GM21576 (cell line): ENCODE measurements around the gene SETD3.

Source experiments
- ATAC-seq: cut with Tn5 transposase; IDR thresholded peaks from one replicate; pipeline ENCODE4 v1.9.1; 2021; ENCODE audit warnings: mild to moderate bottlenecking, moderate library complexity; ENCODE audit not compliant: unreplicated experiment

Gene SETD3

DNA sequence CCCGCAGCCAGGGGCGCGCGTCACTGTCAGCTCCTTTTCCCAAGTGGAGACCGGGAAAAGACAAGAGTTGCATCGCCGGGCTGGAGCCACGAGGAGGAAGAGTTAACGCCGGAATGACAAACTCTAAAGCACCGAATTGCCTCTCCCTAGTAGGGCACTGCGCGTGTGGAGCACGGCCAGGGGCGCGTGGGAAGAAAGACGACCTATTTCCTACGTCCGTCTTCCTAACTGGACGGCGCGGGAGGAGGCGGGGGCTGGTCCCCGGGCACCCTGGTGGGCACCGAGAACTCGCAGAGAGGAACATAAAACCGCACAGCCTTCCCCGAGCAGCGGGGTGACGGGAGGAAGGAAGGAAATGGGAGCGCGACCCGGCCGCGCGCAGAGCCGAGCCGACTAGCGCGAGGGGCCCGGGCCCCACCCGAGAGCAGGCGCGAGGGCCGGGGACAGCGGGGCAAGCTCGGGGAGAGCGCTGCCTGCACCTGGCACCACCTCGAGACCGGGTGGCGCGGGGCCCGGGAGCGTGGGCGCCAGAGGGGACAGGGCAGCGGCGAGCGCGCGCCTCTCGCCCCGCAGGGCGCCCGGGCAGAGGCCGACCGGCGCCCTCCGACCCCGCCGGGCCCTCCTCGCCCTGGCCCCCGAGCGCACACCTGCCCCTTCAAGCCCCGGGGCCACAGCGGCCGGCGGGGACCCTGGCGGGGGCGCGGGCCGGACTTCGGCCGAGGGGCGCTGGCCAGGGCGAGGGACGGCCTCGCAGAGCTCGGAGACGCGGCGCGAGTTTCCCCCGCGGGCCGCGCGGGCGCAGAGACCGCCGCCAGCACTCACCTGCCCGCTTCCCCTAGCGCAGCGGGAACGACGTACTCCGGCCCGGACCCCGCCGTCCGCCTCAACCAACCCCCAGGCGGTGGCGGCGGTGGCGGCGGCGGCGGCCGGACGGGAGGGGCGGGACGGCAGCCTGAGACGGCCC, at the start of gene SETD3:
Gene SETD3 (minus strand): TSS at position 954 of the 964 bp plus-strand sequence. CDS start 15,054 bp downstream, outside the sequence.
- ATAC-seq = peak; percentile 0

DNA sequence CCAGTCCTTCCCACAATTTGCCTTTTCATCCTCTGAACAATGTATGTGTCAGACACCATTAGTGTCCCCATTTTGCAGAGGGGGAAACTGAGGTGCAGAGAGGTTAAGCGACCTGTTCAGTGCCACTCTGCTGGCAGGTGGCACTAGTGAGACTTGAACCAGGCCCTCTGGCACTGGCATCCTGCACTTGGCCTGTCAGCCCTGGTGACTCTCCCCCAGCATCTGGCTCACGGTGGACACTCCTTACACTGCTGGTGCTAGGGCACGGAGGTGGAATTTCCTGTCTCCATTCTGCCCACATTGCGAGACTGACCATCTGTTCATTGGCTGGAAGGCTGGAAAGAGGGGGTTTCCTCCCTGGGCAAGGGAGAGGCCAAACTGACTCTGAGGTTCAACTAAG, 49.2 kb upstream of the SETD3 start:
- no peak for ATAC-seq

GRCh38 chr14:99527427-99528076, 46.9 kb upstream of the SETD3 start:
- ATAC-seq = no peak

- no peak for ATAC-seq
Observed at GRCh38 chr14:99527026-99527425, 46.4 kb upstream of the SETD3 start.

GRCh38 chr14:99525699-99526080, 45.0 kb upstream of the SETD3 start:
- ATAC-seq = no peak

- ATAC-seq = no peak
Observed at GRCh38 chr14:99524804-99525698, 44.4 kb upstream of the SETD3 start.

- no peak for ATAC-seq
Observed at GRCh38 chr14:99524091-99524661, 43.5 kb upstream of the SETD3 start.

DNA sequence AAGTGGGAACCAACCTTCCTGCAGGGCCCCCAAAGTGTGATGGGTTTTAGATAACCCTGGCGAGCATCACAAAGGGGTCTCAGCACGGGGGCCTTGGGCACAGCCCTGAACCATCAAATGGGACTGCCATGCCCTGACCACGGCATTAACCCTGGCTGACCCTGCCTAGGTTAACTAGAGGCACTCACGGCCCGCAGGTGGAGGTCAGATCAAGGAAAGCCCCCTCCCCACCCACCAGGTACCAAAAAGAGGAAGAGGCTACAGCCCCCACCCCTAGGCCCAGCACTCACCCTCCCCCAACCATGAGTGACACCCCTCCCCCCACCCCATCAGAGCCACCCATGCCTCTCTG, 43.0 kb upstream of the SETD3 start:
- ATAC-seq = no peak

DNA sequence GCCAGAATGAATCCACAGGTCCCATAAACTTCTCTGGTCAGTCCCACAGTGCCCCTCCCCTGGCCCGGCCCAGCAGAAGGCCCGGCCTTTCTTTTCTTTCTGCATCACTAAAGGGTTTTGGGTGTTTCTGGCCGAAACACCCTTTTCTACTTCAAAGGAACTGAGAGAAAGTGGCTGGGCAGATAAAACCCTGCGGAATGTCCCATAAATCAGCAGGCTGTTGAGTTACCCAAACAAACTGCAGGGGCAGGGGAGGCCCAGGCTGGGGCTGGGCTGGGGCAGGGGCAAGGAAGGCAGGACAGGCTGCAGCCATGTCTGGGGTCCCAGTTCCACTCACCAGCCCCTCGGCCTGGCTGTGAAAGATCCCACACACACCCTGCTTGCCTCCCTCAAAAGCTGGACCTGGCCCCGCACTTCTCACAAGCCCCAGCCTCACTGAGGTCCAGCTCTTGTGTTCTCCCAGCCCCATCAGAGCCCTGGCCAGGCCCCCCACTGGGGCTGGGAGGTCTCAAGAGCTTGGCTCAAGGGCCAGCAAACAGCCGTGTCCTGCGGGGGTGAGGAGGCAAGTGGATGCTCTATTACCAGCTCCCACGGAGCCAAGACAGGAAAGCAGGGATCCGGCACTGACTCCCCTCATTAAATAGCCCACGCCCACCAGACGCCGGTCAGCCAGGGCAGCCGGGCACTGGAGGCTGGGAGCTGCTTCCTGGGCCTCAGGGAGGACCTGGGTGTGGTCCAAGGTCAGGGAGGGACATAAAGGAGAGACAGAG, 42.5 kb upstream of the SETD3 start:
- ATAC-seq = no peak

- no peak for ATAC-seq
Observed at GRCh38 chr14:99522457-99522891, 41.8 kb upstream of the SETD3 start.

- no peak for ATAC-seq
Observed at GRCh38 chr14:99522025-99522401, 41.4 kb upstream of the SETD3 start.

DNA sequence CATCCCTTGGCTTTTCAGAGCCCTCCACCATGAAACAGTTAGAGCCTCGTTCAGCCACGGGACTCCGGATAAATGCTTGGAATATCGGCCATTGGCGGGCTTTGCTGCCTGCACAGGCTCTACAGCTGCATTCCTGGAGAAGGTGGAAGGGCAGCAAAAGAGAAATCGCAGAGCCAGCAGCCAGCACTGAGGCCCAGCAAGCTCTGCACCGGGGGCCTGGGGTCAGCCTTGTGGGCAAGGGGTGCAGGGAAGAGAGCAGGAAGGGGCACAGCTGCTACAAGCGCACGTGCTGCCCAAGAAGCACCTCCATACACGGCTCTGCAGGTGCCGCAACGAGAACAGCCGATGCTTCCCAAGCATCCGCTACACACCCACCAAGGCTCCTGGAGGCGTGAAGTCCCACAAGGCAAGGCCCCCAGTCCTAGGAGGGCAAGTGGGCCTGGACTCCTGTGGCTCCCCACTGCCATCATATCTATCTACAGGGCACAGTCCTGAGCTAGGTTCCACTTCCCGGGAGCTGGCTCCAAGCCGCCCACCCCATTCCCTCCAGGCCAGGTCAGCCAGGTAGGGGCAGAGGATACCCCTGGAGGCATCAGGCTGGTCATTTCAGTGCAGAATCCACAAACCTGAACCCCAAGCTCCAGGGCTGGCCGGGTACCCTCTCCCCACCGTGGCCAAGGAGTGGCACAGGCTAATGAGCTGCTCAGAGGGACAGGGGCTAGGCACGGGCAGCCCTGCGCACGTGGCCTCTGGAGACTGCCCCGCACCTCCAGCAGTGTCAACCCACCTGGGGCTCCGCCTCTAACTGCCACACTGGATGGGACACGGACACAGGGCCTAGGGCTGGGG, 40.7 kb upstream of the SETD3 start:
- ATAC-seq = no peak

DNA sequence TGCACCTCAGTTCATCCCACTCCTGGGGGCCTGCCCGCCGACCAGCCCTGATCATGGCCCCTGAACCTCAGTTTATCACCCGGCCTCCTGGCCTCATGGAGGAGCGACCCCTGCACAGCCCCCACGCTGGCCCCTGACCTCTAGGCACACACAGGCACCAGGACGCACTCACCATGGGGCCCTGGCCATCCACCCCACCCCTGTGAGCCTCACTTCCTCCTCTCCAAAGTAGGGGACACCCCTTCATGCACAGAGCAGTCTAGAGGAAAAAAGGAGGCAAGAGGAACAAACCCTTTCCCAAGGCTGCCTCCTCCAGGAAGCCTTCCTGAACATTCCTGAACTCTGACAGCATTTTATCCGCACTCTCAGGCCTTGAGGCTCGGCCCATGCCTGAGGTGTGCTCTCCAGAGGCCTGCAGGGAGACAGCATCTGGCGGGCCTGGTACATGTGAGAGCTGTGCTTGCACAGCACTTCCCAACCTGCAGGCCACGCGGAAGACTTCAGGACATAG, 40.0 kb upstream of the SETD3 start:
- ATAC-seq = no peak

DNA sequence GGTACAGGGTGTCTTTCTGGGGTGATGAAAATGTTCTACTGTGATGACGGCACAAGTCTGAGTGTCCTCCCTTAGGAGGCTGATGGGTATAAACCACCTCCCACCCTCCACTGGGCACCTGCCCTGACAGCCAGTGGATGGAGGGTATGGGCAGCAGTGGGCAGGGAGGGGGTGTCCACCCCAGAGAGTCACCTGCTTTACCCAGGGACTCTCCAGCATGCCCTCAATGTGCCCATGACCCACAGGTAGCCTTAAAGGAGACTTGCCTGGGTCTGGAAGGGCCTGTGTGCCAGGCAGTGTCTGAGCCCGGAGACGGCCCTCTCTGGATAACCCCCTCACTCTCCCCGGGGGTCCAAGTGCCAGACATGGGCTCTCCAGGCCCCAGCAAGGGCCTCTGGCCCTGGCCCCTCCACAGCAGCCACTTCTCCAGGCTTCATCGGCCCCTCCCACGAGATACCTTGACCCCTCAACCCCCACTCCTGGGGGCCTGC, 39.3 kb upstream of the SETD3 start:
- no peak for ATAC-seq

DNA sequence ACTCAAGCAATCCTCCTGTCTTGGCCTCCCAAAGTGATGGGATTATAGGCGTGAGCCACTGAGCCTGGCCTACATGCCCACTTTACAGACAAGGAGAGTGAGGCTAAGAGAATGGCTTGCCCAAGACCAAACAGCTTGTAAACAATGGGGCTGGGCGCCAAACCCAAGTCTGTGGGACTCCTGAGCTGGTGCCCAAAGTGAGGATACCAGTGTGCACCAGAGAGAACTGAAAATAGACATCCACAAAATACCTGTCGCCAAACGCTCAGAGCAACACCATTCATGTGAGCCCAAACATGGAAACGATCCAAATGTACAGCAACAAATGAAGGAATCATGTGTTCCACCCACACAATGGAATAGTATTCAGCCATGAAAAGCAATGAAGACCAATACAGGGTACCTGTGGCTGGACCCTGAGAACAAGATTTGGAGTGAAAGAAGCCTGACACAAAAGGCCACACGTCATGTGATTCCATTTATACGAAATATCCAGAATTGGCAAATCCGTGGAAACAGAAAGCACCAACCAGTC, 38.8 kb upstream of the SETD3 start:
- ATAC-seq = no peak

- no peak for ATAC-seq
Observed at GRCh38 chr14:99518441-99519346, 38.0 kb upstream of the SETD3 start.

DNA sequence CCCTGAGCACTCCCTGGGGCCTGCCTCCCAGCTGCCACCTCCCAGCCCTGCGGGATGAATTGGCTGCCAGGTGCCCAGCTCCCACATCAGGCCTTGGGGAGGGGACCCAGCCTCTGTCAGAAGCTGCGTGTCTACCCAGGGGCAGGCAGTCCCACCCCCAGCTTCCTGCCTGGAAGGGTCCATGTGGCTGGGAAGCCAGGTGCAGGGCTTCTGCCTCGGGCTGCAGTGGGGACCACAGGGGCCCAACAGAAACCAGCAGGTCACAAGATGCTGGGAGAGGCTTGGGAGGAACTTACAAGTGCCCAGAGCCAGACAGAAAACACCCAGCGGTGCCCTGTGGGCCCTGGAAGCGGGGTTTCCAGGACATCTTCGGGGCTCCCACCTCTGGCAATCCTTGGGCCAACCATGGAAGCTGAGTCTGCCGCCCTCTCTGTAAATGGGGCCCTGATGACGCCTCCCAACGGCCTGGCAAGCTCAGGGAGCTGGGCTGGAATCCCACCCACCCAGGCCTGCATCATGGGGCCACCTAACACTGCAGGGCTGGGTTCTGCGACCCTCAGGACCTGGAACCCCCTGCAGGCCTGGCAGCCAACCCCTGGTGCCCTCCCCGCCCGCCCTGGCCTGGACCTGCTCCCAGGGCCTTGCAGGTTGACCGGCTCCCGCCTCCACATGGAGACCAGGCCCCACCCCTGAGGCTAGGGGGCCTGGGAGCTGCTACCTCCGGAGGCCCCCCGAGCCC, 37.2 kb upstream of the SETD3 start:
- ATAC-seq = no peak
